Neutrophil (primary cell): Measurements from ENCODE around the gene CALCA.

Experiments
- H3K27ac ChIP-seq: fragments of 200-600 bp; sonication (generic); 2 replicates; pipeline ENCODE4 v1.5.1; 2016; ENCODE audit warnings: mild to moderate bottlenecking, moderate library complexity
- H3K27me3 ChIP-seq: fragments of 200-600 bp; sonication (generic); 2 replicates; pipeline ENCODE4 v1.6.0; 2016; ENCODE audit warnings: mild to moderate bottlenecking
- H3K36me3 ChIP-seq: fragments of 200-600 bp; sonication (generic); 2 replicates; pipeline ENCODE4 v1.5.1; 2017
- H3K4me1 ChIP-seq, 2 experiments: fragments of 200-600 bp in 1 of 2; sonication (generic) in 1 of 2; 1 replicate in 1 of 2; 2 replicates in 1 of 2; pipeline versions ENCODE4 v1.5.1 to v1.6.1; 2013 to 2016; ENCODE audit warnings: low read depth in 1 of 2, low read length in 1 of 2, mild to moderate bottlenecking in 1 of 2, moderate library complexity in 1 of 2; ENCODE audit not compliant: control insufficient read depth in 1 of 2, insufficient read depth in 1 of 2
- H3K4me3 ChIP-seq, 2 experiments: fragments of 200-600 bp in 1 of 2; sonication (generic) in 1 of 2; 1 replicate in 1 of 2; 2 replicates in 1 of 2; pipeline ENCODE4 v1.5.1; 2013 to 2016; ENCODE audit warnings: low read depth in 1 of 2, low read length in 1 of 2, mild to moderate bottlenecking in 1 of 2, moderate library complexity in 1 of 2
- H3K9me3 ChIP-seq: fragments of 200-600 bp; sonication (generic); 2 replicates; pipeline ENCODE4 v1.5.1; 2016
- TF ChIP-seq, protein P1 (sequence below): fragments of 200-600 bp; sonication (generic); IDR thresholded peaks from 2 replicates; pipeline ENCODE4 v1.5.1; 2016; ENCODE audit warnings: antibody characterized with exemption

CALCA gene

DNA sequence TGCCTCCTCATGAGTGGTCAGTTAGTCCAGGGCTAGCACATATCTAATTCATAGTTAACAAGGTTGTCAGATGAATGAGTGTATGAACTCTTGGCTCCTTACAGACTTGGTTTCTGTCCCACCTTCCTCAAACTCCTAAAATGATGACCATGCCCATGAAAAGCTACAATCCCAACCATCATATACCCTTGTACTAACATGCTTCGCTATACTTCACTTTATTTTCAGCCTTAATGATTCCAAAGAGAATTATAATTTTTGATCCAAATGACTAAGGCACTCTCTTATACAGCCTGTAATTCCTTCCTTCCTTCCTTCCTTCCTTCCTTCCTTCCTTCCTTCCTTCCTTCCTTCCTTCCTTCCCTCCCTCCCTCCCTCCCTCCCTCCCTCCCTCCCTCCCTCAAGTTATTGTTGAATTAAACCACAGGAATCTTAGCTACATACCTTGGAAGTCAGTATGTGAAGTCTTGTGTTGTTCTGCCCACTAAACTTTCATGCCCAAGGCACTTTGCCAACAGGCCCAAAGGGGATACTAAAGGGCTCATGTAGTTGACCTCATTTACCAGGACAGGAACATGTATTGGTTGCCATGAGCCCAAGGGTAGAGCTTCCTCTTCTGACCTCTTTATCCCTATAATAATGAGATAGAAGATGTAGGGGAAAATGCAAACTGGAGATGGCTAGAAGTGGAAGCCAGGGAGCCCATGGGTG is 37.4 kb downstream of the CALCA start:
- H3K36me3 ChIP-seq, result no peaks in the 10 kb centered on the region
- H3K9me3 ChIP-seq, result no peaks in the 10 kb centered on the region
- no peak overlapping the region for H3K4me3 ChIP-seq
- peaks cover 37% of the 10 kb centered on the region for H3K27me3 ChIP-seq
- H3K27ac ChIP-seq, result no peak overlapping the region
- no peaks in the 10 kb centered on the region for H3K4me1 ChIP-seq
- TF ChIP-seq, protein P1, sequence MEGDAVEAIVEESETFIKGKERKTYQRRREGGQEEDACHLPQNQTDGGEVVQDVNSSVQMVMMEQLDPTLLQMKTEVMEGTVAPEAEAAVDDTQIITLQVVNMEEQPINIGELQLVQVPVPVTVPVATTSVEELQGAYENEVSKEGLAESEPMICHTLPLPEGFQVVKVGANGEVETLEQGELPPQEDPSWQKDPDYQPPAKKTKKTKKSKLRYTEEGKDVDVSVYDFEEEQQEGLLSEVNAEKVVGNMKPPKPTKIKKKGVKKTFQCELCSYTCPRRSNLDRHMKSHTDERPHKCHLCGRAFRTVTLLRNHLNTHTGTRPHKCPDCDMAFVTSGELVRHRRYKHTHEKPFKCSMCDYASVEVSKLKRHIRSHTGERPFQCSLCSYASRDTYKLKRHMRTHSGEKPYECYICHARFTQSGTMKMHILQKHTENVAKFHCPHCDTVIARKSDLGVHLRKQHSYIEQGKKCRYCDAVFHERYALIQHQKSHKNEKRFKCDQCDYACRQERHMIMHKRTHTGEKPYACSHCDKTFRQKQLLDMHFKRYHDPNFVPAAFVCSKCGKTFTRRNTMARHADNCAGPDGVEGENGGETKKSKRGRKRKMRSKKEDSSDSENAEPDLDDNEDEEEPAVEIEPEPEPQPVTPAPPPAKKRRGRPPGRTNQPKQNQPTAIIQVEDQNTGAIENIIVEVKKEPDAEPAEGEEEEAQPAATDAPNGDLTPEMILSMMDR, result no peak

DNA sequence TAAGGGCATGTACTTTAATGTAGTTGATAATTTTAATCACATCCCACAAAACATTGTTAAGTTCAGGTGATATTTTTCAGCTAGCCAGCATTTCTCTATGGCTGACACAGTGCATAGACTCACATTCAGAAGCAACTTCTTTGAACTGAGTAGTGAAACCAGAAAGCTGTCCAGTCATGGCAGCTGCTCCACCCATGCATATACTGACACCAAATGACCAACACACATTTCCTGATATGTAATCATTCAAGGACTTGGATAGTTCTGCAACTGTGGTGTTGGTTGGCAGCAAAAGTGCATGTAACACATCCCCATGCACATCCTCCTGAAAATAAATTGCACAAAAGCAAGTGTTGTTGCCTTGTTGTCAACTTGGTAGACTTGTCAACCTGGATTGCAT is 39.7 kb downstream of the CALCA start:
- TF ChIP-seq, protein P1, result no peak

DNA sequence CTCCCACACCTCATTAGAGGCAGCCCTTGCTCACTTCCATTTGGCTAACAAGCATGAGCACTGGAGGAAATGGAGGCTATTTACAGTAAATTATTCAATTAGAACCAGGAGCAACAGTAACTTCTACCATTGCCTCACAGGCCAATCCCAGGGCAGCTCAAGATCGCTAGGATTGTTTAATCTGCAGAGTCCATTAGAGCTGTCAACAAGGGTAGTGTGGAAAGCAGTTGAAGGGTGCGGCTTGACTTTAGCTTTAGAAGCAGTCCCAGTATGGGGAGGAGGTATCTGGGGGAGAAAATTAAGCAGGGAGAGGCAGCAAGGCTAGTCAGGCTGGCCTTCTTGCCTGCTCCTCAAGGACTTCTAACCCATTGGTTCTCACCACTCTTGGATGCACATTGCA is 41.8 kb downstream of the CALCA start:
- H3K27ac ChIP-seq, result no peak overlapping the region
- no peak overlapping the region for H3K4me3 ChIP-seq
- no peaks in the 10 kb centered on the region for H3K36me3 ChIP-seq
- H3K4me1 ChIP-seq, result no peaks in the 10 kb centered on the region
- peaks cover 55% of the 10 kb centered on the region for H3K27me3 ChIP-seq
- H3K9me3 ChIP-seq, result no peaks in the 10 kb centered on the region
- TF ChIP-seq, protein P1, result no peak

More for the DNA sequence above, 39.7 kb downstream of the CALCA start:
- Histone ChIP-seq H3K27me3 (peaks cover 42% of the 10 kb centered on the region), H3K9me3 (no peaks in the 10 kb centered on the region), H3K27ac (no peak overlapping the region), H3K4me3 (no peak overlapping the region), H3K36me3 (no peaks in the 10 kb centered on the region), H3K4me1 (no peaks in the 10 kb centered on the region)

DNA sequence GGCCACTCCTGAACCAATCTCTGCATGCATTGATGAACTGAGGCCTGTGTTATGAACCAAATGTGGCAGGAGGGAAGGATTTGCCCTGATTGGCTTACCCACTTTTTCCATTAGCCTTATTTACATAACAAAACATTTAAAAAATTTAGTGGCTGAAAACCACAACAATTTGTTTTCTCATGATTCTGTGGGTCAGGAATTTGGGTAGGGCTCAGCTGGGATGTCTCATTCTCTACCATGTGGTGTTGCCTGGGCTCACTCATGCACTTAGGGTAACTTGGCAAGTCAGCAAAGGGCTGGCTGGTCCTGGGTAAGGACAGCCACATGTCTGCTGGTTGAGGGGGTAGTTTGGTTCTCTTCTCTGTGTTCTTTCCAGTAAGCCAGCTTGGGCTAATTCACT is 45.0 kb downstream of the CALCA start:
- no peak overlapping the region for H3K27ac ChIP-seq
- peaks cover 54% of the 10 kb centered on the region for H3K27me3 ChIP-seq
- TF ChIP-seq, protein P1, result no peak
- no peaks in the 10 kb centered on the region for H3K36me3 ChIP-seq
- no peaks in the 10 kb centered on the region for H3K4me1 ChIP-seq
- H3K4me3 ChIP-seq, result no peak overlapping the region
- H3K9me3 ChIP-seq, result no peaks in the 10 kb centered on the region

DNA sequence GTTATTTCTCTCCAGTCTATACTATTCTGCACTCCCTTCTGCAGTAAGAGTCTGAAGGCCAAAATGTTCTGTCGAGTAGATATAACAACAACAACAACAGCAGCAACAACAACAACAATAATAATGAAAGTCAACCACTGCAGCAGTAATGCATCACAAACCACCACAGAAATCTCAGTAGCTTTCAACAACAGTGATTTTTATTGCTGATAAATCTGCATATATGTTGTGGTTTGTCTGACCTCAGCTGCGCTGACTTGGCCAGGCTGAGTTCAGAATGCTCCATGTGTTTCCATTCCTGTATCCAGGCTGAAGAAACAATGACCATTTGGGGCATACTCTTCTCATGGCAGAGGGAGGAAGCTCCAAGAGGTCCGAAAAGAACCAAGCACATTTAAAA is 47.8 kb downstream of the CALCA start:
- H3K4me1 ChIP-seq, result no peaks in the 10 kb centered on the region
- H3K27me3 ChIP-seq, result peaks cover 57% of the 10 kb centered on the region
- TF ChIP-seq, protein P1, result no peak
- H3K36me3 ChIP-seq, result no peaks in the 10 kb centered on the region
- no peaks in the 10 kb centered on the region for H3K9me3 ChIP-seq
- no peak overlapping the region for H3K27ac ChIP-seq
- no peak overlapping the region for H3K4me3 ChIP-seq
